ENCODE results near the gene SGIP1.
"Not testable (repeated sequence)": the region's sequence is repeated elsewhere in the genome, so short reads cannot be mapped to it uniquely, and the experiment has no call there.

Gene SGIP1

GRCh38 chr1:66734531-66734930 lies 200.6 kb downstream of the SGIP1 start:
- DNase-seq, result not testable (repeated sequence)

GRCh38 chr1:66737836-66738235 lies 203.9 kb downstream of the SGIP1 start:
- no peak for DNase-seq

- DNase-seq, result no peak
These were observed 205.6 kb downstream of the SGIP1 start for GRCh38 chr1:66739401-66740157.

- DNase-seq, result no peak
These were observed 211.5 kb downstream of the SGIP1 start for GRCh38 chr1:66745451-66745850.

- DNase-seq, result no peak
These were observed 213.5 kb downstream of the SGIP1 start for GRCh38 chr1:66747501-66747900.

- no peak for DNase-seq
These were observed 216.6 kb downstream of the SGIP1 start for GRCh38 chr1:66750577-66750976.

- DNase-seq, result no peak
These were observed 217.2 kb downstream of the SGIP1 start for GRCh38 chr1:66751160-66751559.

- DNase-seq, result no peak
These were observed 218.1 kb downstream of the SGIP1 start, which contains the start of gene DYNLT5 for GRCh38 chr1:66752000-66752592. Gene DYNLT5 (plus strand): TSS chr1:66752459. CDS start chr1:66754659, 2,200 bp downstream.

GRCh38 chr1:66752671-66753371 lies 218.9 kb downstream of the SGIP1 start:
- DNase-seq, result no peak

- no peak for DNase-seq
These were observed 223.8 kb downstream of the SGIP1 start for GRCh38 chr1:66757722-66758240.

- DNase-seq, result no peak
These were observed 224.3 kb downstream of the SGIP1 start for GRCh38 chr1:66758241-66758755.

GRCh38 chr1:66760506-66760905 lies 226.6 kb downstream of the SGIP1 start:
- DNase-seq, result no peak

GRCh38 chr1:66761221-66761620 lies 227.3 kb downstream of the SGIP1 start:
- DNase-seq, result no peak

GRCh38 chr1:66764994-66765578 lies 231.1 kb downstream of the SGIP1 start:
- DNase-seq, result peak; percentile 43

GRCh38 chr1:66767626-66768025 lies 233.7 kb downstream of the SGIP1 start:
- no peak for DNase-seq

- DNase-seq, result peak; percentile 24
These were observed 235.0 kb downstream of the SGIP1 start for GRCh38 chr1:66768965-66769364.

GRCh38 chr1:66769512-66770229 lies 235.7 kb downstream of the SGIP1 start:
- peak; percentile 12 for DNase-seq

- DNase-seq, result no peak
These were observed 236.3 kb downstream of the SGIP1 start for GRCh38 chr1:66770240-66770639.

GRCh38 chr1:66770694-66771093 lies 236.7 kb downstream of the SGIP1 start:
- peak; percentile 38 for DNase-seq

- DNase-seq, result no peak
These were observed 239.3 kb downstream of the SGIP1 start for GRCh38 chr1:66773227-66773626.

- DNase-seq, result no peak
These were observed 240.5 kb downstream of the SGIP1 start for GRCh38 chr1:66774438-66774837.

GRCh38 chr1:66775646-66776045 lies 241.7 kb downstream of the SGIP1 start:
- DNase-seq, result no peak

Measured in NCI-H774 (cell line).